CD4-positive, alpha-beta T cell (primary cell): ENCODE measurements around the gene TMOD3. TPM values are rescaled to one million over a fixed set of nuclear protein-coding genes. Genes with fewer than 3 reads are reported as not detected.
A peak's percentile ranks its signal among the peaks of the same experiment; 100 is the strongest.

ENCODE experiments used
- ATAC-seq: fragments of 200-7000 bp; cut with Tn5 transposase; one replicate; pipeline ENCODE4 v1.10.0; 2022; ENCODE audit warnings: mild to moderate bottlenecking; ENCODE audit not compliant: poor library complexity
- CTCF ChIA-PET: fragments of 350-600 bp; sonication (Branson Sonifier 250); formaldehyde crosslinking; loops from one replicate; lab custom pipeline; 2021; ENCODE audit warnings: antibody characterized with exemption, inconsistent platforms; lab: Charles Lee
- POLR2A ChIA-PET: fragments of 350-600 bp; sonication (Branson Sonifier 250); formaldehyde crosslinking; loops from one replicate; lab custom pipeline; 2021; ENCODE audit warnings: antibody characterized with exemption, inconsistent platforms; lab: Charles Lee
- DNase-seq, 14 experiments: peaks; one replicate each; pipeline ENCODE4 v3.0.0-alpha.2; 2013 to 2020; ENCODE audit warnings: mixed read lengths in 2 of 14
- H3K27ac ChIP-seq, 2 donors: one replicate each; pipeline versions ENCODE4 v1.5.1 to v1.7.0; 2013; ENCODE audit warnings: low read length in 2 of 2, low read depth in 1 of 2, mild to moderate bottlenecking in 1 of 2
- H3K27me3 ChIP-seq, 2 experiments: 1 replicate in 1 of 2; 2 replicates in 1 of 2; pipeline versions ENCODE4 v1.6.1 to v1.7.0; 2013; ENCODE audit warnings: low read length in 2 of 2, control low read depth in 1 of 2, mild to moderate bottlenecking in 1 of 2, moderate library complexity in 1 of 2; ENCODE audit not compliant: insufficient read depth in 2 of 2, control insufficient read depth in 1 of 2
- H3K36me3 ChIP-seq: one replicate; pipeline ENCODE4 v1.6.1; 2013; ENCODE audit warnings: low read length, control low read depth; ENCODE audit not compliant: insufficient read depth
- H3K4me1 ChIP-seq: one replicate; pipeline ENCODE4 v1.6.1; 2013; ENCODE audit warnings: low read length, control low read depth; ENCODE audit not compliant: insufficient read depth
- H3K4me3 ChIP-seq: one replicate; pipeline ENCODE4 v1.5.1; 2013; ENCODE audit warnings: mild to moderate bottlenecking, low read length, moderate library complexity
- H3K9me3 ChIP-seq, 2 experiments: 1 replicate in 1 of 2; 2 replicates in 1 of 2; pipeline versions ENCODE4 v1.6.1 to v1.7.0; 2013; ENCODE audit warnings: low read length in 2 of 2, mild to moderate bottlenecking in 2 of 2, control low read depth in 1 of 2, moderate library complexity in 1 of 2; ENCODE audit not compliant: control insufficient read depth in 1 of 2, insufficient read depth in 1 of 2
- H3K27ac Mint-ChIP-seq: one replicate; pipeline ENCODE4 v1.8.0; 2020; ENCODE audit warnings: mixed read lengths
- H3K27me3 Mint-ChIP-seq: one replicate; pipeline ENCODE4 v1.8.0; 2021; ENCODE audit warnings: mixed read lengths
- H3K36me3 Mint-ChIP-seq: one replicate; pipeline ENCODE4 v1.8.0; 2021; ENCODE audit warnings: low read depth, mixed read lengths
- H3K4me1 Mint-ChIP-seq: one replicate; pipeline ENCODE4 v1.8.0; 2021; ENCODE audit warnings: low read depth, mixed read lengths
- H3K4me3 Mint-ChIP-seq: one replicate; pipeline ENCODE4 v1.8.0; 2020; ENCODE audit warnings: mild to moderate bottlenecking, mixed read lengths
- H3K9me3 Mint-ChIP-seq: one replicate; pipeline ENCODE4 v1.8.0; 2020; ENCODE audit warnings: mixed read lengths
- intact Hi-C, 2 experiments: fragments of 100-400 bp; cut with DNase I in 1 of 2; cut with micrococcal nuclease in 1 of 2; formaldehyde crosslinking; loops; one replicate each; pipeline versions ENCODE4 v1.15.1 to v1.9.0; 2023 to 2025; cut with DNase I, micrococcal nuclease
- total RNA-seq, 174 experiments: library from RNA in 2 of 174; stranded (reverse) in 2 of 174; gene quantifications; one replicate each; pipeline ENCODE4 v1.2.3 and lab custom pipeline; 2021 to 2026
- TF ChIP-seq, protein P1 (sequence below): fragments of 200-600 bp; IDR thresholded peaks from one replicate; pipeline ENCODE4 v1.8.0; 2022; ENCODE audit warnings: antibody characterized with exemption, mild to moderate bottlenecking

The TMOD3 gene
- total RNA-seq, 2 experiments from 2014 or later, result 37.6 to 39.0 TPM

GRCh38 chr15:51793521-51794305, 35.7 kb upstream of the TMOD3 start:
- H3K4me3 ChIP-seq, result no peak overlapping the region
- H3K27ac Mint-ChIP-seq, result no peak overlapping the region
- peaks cover 14% of the 10 kb centered on the region for H3K36me3 Mint-ChIP-seq
- TF ChIP-seq, protein P1, sequence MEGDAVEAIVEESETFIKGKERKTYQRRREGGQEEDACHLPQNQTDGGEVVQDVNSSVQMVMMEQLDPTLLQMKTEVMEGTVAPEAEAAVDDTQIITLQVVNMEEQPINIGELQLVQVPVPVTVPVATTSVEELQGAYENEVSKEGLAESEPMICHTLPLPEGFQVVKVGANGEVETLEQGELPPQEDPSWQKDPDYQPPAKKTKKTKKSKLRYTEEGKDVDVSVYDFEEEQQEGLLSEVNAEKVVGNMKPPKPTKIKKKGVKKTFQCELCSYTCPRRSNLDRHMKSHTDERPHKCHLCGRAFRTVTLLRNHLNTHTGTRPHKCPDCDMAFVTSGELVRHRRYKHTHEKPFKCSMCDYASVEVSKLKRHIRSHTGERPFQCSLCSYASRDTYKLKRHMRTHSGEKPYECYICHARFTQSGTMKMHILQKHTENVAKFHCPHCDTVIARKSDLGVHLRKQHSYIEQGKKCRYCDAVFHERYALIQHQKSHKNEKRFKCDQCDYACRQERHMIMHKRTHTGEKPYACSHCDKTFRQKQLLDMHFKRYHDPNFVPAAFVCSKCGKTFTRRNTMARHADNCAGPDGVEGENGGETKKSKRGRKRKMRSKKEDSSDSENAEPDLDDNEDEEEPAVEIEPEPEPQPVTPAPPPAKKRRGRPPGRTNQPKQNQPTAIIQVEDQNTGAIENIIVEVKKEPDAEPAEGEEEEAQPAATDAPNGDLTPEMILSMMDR, result no peak
- no peaks in the 10 kb centered on the region for H3K9me3 ChIP-seq
- H3K4me3 Mint-ChIP-seq, result no peak overlapping the region
- H3K4me1 Mint-ChIP-seq, result no peaks in the 10 kb centered on the region
- DNase-seq (peak in 1 of 14 experiments; percentile 10), ATAC-seq (no peak)
- ChIA-PET CTCF (interaction anchor here (0.6 to 0.8 kb wide), 2 partner anchors 10 to 165 kb away, joined by 3 read pairs; no protein-coding TSS in a partner anchor), POLR2A (no interaction called here)
- peaks cover 3% of the 10 kb centered on the region for H3K36me3 ChIP-seq
- intact Hi-C loops, result no loop called here
- no peaks in the 10 kb centered on the region for H3K4me1 ChIP-seq
- H3K27me3 ChIP-seq, result no peaks in the 10 kb centered on the region
- H3K9me3 Mint-ChIP-seq, result no peaks in the 10 kb centered on the region
- H3K27ac ChIP-seq, result no peak overlapping the region
- H3K27me3 Mint-ChIP-seq, result no peaks in the 10 kb centered on the region

DNA sequence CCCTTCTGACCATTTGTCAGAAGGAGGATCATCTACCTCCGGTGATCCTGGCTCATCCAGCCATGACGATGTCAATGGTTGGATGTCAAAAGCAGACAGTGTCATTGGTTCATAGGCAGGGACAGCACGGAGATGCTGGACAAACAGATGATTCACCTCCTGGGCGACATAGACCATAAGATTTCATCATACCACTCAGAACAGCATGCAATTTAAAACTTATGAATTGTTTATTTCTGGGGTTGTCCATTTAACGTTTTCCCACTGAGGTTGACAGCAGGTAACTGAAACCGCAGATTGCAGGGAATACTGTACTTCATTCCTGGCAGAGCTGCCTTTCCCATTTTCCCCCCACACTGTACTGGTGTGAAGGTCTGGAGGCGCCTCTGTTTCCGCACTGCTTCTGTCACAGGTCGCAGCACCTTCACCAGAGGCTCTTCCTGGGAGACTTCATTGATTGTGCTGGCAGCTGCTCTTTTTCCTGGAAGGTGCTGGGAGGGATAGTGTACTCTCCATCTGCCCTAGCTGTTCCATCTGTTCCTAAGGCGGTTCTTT, 32.5 kb upstream of the TMOD3 start:
- TF ChIP-seq, protein P1, result no peak
- H3K9me3 Mint-ChIP-seq, result no peaks in the 10 kb centered on the region
- no peak for DNase-seq
- CTCF ChIA-PET, result no interaction called here
- Histone ChIP-seq H3K27me3 (no peaks in the 10 kb centered on the region), H3K4me1 (no peaks in the 10 kb centered on the region), H3K9me3 (no peaks in the 10 kb centered on the region), H3K27ac (no peak overlapping the region), H3K36me3 (peaks cover 15% of the 10 kb centered on the region), H3K4me3 (no peak overlapping the region)
- no peak for ATAC-seq
- H3K27me3 Mint-ChIP-seq, result no peaks in the 10 kb centered on the region
- no peaks in the 10 kb centered on the region for H3K4me1 Mint-ChIP-seq
- POLR2A ChIA-PET, result no interaction called here
- H3K27ac Mint-ChIP-seq, result no peak overlapping the region
- H3K4me3 Mint-ChIP-seq, result no peak overlapping the region
- H3K36me3 Mint-ChIP-seq, result peaks cover 34% of the 10 kb centered on the region
- intact Hi-C loops, result no loop called here

DNA sequence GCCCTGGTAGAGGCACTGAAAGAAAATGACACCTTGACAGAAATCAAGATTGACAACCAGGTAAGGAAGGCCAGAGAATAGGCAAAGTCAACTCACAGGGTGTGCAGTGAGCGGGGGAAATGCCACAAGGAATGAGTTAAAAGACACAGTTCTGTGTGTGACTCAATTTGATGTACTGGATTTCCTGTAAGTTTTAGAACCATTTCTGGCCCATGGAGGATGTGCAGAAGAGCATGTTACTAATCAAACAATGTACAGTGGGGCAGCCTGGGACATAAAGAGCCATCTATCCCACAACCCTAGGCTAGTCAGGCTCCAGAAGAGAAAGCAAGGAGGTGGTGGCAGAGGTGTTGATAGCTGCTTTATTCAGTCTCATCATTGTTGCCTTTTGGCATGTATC, 31.2 kb upstream of the TMOD3 start:
- H3K36me3 ChIP-seq, result peaks cover 15% of the 10 kb centered on the region
- intact Hi-C loops, result no loop called here
- ChIA-PET POLR2A (no interaction called here), CTCF (no interaction called here)
- DNase-seq, result no peak
- H3K9me3 ChIP-seq, result no peaks in the 10 kb centered on the region
- TF ChIP-seq, protein P1, result no peak
- H3K27ac ChIP-seq, result no peak overlapping the region
- H3K36me3 Mint-ChIP-seq, result peaks cover 42% of the 10 kb centered on the region
- H3K27me3 Mint-ChIP-seq, result no peaks in the 10 kb centered on the region
- H3K9me3 Mint-ChIP-seq, result no peaks in the 10 kb centered on the region
- no peak overlapping the region for H3K4me3 ChIP-seq
- H3K4me1 ChIP-seq, result no peaks in the 10 kb centered on the region
- H3K4me1 Mint-ChIP-seq, result no peaks in the 10 kb centered on the region
- no peak overlapping the region for H3K4me3 Mint-ChIP-seq
- no peak for ATAC-seq
- no peaks in the 10 kb centered on the region for H3K27me3 ChIP-seq
- no peak overlapping the region for H3K27ac Mint-ChIP-seq
